HT-29 (cell line): ENCODE data around the gene OR13J1. TPM values are rescaled to one million over a fixed set of nuclear protein-coding genes. Genes with fewer than 3 reads are reported as not detected.
"Not testable (repeated sequence)": the region's sequence is repeated elsewhere in the genome, so short reads cannot be mapped to it uniquely, and the experiment has no call there.

ENCODE experiments used
- DNase-seq: peaks from one replicate; pipeline ENCODE4 v3.0.0-alpha.2; 2015; ENCODE audit warnings: low spot score
- total RNA-seq: library from RNA; depleted of rRNA; stranded (reverse); fragments of >200 nt; shearing (Covaris generic); gene quantifications from 2 replicates; pipeline ENCODE4 v1.2.3, GENCODE V29; 2014; rRNA removed

The OR13J1 gene, protein sequence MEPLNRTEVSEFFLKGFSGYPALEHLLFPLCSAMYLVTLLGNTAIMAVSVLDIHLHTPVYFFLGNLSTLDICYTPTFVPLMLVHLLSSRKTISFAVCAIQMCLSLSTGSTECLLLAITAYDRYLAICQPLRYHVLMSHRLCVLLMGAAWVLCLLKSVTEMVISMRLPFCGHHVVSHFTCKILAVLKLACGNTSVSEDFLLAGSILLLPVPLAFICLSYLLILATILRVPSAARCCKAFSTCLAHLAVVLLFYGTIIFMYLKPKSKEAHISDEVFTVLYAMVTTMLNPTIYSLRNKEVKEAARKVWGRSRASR
- total RNA-seq = not detected in 2 replicates

DNA sequence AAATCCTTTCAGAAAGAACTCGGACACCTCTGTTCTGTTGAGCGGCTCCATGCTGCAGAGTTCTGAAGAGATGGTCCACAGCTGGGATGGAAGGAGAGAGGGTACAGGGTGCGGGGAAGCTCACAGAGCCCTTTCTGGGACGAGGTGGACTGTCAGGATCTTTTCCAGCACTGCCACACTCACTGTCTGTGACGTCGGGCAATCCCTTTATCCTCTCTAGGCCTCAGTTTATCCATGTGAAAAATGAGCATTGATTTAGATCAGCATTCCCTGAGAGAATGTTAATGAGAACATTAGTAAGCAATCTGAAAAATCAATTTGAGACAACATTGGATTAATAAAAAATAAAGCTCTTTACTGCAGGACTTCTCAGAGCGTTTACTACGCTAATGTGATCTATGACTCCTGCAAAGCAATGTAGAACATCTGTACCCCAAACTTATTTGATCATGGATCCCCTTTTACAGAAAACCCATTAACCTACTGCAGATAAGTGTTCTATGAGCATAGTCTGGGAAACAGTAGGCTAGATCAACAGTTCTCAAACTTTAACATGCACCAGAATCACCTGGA is at the start of gene OR13J1:
Gene OR13J1 (minus strand): TSS at position 51 of the 573 bp plus-strand sequence. CDS start 0 bp downstream, at position 51.
- no peak for DNase-seq

DNA sequence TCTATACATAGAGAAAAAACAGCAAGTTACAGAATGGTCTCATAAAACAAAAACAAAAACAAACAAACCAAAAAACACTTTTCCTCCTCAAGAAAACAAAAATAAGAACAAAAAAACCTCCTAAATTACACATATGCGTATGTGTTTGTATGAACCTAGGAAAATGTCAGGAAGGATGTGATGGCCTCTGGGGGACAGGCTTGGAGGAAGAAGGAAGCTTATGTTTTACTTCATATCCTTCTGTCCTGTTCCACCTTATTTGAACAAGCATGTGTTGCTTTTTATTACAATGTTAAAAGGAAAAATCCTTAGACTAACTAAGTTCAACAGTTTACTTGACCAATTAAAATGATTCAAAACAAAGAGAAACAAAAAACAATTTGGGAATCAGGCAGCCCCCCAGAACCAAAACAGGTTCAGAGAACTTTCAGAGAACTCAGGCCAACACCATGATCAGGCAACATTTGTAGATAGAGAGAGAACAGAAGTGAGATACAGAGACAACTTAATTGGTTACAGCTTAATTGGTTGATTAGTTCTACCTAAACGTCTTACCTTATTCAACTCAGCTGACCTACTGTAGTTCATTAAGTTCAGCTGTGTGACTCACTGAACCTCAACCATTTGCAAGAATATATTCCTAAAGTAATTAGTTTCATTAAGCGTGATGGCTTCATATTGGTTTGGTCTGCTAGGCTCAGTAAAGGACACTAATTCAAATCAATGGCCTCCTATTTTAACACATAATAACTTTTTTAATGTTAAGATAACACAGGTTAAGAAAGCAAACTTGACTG is 49.2 kb upstream of the OR13J1 start:
- no peak for DNase-seq

DNA sequence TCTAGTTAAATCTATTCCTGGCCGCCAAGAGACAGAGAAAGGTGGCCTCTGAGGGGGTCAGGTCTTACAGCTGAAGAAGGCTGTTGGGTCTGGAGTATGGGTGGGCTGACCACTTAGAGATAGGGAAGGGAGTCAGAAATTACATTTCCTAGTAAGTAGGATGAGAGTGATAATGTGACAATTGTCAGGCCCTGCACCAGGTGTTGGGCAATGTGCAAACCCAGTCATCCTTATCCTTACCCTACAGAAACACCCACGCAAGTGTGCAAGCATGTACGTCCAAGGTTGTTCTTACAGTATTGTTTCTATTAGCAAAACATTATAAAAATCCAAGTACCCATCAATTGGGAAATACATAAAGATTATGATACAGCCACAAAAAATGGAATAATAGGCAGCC is 48.6 kb upstream of the OR13J1 start:
- DNase-seq = no peak

DNA sequence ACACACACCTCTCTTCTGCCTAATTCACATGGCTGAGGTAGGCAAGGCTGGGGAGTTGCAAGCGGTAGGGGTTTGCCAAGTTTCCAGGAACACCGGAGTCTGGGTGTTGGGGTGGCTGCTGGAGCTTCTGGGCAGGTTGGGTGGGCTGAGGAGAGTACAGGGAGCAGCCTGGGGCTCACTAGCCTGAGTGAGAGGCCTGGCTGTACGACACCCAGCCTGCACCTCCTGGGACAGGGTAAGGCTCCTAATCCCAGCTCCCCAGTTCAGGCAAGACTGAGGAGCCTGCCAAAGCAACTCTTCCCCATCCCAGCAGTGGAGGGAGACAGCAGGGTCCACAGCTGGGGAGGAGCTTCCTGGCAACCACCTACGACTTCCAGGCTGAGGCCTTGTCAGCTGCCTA is 47.1 kb upstream of the OR13J1 start:
- DNase-seq = no peak

DNA sequence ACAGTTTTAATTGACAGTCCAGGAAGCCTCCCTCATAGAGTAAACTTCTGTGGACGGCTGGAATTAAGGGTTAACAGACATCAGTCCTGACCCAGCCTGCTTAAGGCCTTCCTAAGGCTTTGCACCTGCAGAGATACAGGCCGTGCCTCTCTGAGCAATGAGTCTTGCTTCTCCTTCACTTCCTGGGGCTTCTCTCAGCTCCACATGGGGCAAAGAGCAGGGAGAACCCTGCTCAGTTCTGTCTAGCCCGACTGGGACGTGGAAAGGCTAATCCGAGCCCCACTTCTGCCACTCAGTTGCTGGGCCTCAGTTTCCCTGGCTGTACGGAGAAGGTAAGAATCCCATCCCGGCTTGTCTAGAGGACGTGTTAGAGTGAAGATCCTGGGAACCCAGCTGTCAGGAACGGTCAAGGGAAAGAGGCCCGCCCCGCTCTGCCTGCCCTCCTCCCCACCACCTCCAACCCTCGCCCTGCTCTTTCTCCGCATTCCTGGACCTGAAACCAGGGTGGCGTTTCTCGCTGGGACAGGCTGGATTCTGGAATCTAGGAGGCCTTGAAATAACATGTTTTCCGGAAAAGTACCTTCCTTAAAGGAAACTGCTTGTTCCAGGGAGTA is 45.6 kb upstream of the OR13J1 start:
- peak; percentile 70 for DNase-seq

DNA sequence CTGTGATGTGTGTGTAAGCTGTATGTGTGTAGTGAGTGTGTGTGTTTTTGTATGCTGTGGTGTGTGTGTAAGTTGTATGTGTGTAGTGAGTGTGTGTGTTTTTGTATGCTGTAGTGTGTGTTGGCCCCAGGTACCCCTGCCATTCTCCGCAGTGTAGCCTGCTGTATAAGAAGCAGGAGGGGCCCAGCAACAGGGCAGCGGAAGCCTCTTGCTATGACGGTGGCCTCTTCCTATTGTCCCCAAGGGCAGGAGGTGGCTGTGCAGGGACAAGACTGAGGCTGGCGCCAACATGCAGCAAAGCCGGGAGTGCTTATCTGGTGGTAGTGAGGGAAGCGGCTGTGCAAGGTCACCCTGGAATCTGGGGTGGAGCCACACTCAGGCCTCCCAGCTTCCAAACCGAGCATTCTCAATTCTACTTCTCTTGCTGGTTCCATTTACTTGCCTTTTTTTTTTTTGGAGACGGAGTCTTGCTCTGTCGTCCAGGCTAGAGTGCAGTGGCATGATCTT is 44.2 kb upstream of the OR13J1 start:
- DNase-seq = peak; percentile 68

DNA sequence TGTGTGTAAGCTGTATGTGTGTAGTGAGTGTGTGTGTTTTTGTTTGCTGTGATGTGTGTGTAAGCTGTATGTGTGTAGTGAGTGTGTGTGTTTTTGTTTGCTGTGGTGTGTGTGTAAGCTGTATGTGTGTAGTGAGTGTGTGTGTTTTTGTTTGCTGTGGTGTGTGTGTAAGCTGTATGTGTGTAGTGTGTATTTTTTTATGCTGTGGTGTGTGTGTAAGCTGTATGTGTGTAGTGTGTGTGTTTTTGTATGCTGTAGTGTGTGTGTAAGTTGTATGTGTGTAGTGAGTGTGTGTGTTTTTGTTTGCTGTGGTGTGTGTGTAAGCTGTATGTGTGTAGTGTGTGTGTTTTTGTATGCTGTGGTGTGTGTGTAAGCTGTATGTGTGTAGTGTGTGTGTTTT is 43.2 kb upstream of the OR13J1 start:
- DNase-seq = not testable (repeated sequence)

DNA sequence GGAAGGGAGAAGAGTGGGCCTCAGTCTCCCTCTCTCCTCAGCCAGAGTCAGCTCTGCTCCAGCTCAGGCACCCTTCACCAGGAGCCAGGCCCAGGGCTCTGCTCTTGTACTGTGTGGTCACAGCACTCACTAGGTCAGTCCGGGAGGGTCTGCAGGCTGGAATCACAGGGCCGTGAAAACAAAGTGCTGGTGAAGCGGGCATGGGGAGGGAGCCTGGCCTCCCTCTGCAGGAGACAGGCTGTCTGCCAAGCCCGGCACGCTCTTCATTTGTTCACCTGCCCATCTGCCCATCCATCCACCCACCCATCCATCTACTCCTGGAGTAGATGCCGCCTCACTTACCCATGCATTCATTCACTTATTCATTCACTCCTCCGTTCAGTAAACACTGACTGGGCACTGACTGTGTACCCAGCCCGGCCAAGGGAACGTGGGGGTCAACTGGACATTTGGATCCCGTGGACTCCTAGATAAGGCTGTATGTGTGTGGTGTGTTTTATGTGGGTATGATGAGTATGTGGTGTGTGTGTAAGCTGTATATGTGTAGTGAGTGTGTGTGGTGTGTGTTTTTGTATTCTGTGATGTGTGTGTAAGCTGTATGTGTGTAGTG is 42.7 kb upstream of the OR13J1 start:
- no peak for DNase-seq

DNA sequence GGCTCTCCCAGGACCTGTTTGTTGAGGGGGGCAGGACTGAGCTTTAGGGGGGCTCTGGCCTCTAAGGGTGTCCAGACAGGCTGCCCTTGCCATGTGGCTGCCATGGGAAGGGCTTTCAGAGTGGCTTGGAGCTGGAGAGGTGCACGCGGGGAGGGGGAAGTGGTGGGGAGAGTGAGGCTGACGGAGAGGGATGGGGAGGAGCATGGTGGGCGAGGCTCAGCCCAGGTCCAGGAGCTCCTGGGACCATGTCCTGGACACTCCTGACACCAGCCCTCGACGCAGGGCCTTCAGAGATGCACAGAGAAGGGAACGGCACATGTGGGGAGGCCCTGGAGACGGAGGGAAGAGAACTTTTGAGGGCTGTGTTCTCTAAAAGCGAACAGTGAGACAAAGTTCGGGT is 41.5 kb upstream of the OR13J1 start:
- DNase-seq = no peak

DNA sequence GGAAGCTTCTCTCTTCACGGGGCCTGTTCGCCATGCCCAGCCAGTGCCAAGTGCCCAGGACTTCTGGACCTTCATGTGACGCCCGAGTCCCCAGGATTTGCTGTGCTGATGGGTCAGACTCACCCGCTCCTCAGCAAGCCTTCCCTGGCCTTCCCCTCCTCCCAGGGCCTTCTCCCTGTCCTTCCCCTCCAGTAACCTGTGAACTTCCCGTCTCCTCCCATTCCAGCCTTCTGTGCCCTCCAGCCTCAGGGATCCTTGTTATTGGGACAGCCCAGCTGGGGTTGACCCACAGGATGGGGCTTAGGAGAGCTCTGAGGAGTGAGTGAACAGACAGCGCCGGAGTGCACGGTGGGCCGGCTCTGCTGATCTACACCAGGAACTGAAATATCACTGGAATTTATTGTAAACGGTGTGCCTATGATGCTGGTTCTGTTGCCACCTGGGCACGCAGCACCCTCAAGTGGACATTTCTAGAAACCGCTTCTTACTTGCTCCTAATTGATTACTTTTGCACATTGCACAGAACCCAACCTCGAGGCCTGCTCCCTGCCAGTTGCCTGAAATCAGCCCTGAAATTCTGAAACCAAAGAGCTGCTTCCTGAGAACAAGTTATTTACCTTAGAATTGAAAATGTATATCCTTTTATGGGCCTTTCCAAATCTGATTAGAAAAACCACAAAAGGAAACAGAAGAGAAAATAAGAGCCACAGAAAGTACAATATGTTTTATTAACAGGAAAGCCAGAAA is 40.6 kb upstream of the OR13J1 start:
- peak; percentile 89 for DNase-seq

DNA sequence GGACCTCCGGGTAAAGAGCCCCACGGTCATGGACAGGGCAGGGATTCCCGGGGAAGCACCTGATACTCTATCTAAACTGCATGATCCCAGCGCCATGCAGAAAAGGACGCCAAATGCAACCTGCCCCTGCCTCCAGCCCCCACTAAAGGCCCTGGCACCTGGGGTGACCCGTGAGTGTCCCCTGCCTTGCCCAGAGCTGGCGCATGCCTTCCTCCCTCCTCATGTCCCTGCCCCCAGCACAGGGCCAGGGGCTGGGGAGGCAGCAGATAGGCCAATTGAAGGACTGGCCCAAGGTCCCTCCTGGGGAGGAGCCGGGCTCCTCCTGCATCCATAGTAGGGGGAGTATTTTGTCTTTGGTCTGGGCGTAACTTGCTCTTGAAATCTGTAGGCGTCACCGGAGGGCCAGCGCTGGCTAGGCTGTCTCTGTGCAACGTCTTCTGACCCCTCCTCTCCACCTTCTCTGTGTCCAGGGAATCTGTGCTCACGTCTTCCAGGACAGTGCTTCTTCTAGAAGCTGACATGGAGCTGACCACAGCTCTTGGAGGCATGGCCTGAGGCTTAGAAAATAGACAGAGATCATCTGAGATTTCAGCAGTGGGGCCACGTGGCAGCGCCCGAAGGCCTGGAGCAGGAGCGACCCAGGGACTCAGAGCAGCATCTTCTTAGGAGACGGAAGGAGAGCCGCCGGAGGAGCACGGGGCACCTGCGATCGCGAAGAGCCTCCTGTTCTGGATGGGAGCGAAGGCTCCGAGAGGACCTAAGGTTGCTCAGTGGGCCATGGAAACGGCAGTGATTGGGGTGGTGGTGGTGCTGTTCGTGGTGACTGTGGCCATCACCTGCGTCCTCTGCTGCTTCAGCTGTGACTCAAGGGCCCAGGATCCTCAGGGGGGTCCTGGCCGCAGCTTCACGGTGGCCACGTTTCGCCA is 39.7 kb upstream of the OR13J1 start:
- no peak for DNase-seq

DNA sequence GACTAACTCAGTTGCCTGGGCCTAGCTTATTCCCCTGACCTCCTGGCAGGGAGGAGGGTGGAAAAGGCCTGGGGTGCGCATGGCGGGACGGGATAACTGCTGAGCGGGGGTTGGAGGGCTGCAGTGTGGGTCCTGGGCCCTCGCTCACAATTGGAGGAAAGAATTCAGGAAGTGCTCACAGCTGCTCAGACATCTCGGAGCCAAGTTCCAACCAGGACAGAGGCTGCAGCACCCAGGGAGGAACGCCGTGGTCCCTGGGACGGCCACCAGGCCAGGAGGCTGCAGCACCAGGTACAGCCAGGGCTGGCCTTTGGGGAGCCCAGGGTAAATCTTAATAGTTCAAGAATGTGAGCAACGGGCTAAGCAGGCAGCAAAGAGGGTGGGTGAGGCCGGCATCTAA is 39.1 kb upstream of the OR13J1 start, which contains the start of gene SPAAR:
Gene SPAAR (plus strand): TSS at position 217 of the 400 bp plus-strand sequence. CDS start 974 bp downstream, outside the sequence.
- DNase-seq = no peak

DNA sequence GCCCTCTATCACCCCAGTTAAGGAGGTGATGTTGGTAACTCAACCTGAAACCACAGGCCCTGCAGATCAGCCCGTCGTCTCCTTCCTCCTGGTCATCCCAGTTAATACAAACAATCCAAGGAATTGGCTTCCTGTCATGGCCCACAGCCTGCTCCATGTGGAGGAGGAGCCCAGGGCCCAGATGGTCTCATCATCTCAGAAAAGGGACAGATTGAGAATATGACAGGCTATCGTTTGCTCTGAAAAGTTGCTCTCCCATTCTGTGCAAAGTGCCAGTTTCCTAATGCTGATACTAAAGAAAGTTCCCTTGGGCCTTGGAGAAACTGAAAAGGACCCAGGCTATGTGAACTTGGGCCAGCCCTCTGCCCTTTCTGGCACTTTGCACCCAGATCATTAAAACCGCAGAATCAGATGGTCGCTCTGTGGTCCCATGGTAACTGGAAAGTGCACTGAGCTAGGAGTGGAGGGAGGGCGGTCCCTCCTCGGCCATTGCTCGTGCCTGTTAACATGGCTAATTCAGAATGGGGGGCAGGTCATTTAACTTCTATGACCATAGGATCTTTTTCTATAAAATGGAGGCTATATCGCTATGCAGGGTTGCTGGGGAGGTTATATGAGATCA is 38.4 kb upstream of the OR13J1 start:
- no peak for DNase-seq

DNA sequence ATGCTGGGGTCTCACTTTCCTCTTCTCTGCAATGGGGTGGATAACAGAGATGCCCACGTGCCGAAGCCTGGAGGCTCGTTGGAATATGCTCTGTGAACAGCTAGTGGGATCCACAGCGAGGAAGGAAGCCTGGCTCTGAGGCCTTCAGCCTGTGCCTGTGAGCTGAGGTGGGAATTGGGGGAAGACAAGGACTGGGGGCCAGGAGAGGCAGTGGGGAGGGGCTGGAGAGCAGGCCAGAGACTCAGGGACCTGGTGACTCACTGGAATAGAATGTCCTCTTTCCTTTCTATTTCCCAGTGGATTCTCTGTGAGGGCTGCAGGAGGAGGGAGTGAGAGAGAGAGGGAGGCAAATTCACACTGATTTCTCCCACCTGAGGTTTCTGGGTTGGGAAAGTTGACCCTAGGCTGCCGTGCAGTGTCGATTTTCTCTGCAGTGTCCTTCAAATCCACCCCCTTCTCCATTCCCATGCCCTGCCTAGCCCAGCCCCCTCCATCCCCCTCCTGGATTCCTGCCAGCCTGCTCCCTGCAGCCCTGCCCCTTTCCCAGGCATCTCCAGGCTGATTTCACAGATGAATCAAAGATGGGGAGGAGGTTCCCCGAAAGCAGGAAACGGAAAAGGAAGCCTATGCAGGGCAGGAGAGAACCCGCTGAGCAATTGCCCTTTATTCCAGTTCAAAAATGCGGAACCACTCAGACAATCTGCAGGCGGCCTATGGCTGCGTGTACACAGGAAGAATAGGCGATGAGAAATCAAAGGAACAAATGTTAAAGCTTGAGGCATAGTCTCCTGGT is 37.7 kb upstream of the OR13J1 start:
- peak; percentile 93 for DNase-seq

DNA sequence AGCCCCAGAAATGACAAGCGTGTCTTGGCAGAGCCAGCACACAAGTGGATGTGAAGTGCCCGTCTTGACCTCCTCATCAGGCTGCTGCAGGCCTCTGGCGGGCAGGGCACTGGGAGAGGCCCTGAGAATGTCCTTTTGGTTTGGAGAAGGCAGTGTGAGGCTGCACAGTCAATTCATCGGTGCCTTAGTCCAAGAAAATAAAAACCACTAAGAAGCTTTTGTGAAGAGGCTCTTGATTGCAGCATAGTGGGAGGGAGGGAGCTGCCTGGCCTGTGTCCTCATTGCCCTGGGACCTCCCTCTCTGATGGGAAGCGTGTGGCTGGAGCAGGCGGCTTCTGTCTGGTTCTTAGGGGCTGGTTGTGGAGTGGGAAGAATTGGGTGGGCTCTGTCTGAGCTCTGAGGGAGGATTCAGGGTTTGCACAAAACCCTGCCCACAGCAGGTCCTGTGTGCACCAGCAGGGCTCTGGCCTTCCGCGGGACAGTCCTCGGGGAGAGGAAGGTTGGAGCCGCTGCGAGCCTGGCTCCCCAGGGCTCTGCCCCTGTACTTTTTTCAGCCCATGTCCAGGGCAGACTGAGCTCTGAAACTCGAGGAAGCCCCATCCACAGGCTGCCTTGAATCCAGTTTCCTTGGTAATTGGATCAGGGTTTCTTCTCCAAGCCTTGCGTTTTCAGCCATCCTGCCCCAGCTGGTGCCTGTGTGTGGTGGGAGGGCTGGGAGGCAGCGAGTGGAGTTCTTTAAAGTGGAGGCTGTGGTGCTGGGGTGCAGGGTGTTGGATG is 36.9 kb upstream of the OR13J1 start:
- DNase-seq = peak; percentile 47

DNA sequence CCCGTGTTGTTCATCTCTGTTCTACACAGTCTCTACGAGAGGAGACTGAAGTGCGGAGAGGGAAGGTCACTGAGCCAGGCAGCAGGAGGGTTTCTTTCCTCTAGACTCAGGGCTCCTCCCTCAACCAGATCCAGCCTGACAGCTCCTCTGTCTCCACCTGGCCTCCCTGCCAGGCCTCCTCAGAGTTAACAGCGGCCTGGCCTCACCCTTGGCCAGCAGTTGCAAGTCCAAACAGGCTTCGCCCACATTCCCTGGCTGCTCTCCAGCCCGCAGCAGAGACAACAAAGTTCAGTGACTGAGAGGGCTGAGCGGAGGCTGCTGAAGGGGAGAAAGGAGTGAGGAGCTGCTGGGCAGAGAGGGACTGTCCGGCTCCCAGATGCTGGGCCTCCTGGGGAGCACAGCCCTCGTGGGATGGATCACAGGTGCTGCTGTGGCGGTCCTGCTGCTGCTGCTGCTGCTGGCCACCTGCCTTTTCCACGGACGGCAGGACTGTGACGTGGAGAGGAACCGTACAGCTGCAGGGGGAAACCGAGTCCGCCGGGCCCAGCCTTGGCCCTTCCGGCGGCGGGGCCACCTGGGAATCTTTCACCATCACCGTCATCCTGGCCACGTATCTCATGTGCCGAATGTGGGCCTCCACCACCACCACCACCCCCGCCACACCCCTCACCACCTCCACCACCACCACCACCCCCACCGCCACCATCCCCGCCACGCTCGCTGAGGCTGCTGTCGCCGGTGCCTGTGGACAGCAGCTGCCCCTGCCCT is 35.9 kb upstream of the OR13J1 start, which contains the start of gene HRCT1:
Gene HRCT1 (plus strand): TSS at position 291 of the 768 bp plus-strand sequence. CDS start 86 bp downstream, at position 377.
- peak; percentile 97 for DNase-seq
